A673 (cell line): ENCODE measurements around the gene ZGRF1. TPM values are rescaled to one million over a fixed set of nuclear protein-coding genes. Genes with fewer than 3 reads are reported as not detected.
A peak's percentile ranks its signal among the peaks of the same experiment; 100 is the strongest.

Experiments
- BruUV-seq: library from RNA; stranded (reverse); fragments of 400-500 nt; replicated peaks from 2 replicates; lab custom pipeline; 2021; lab: Mats Ljungman, UMichigan
- CTCF ChIA-PET: fragments of 300-600 bp; sonication (Branson Sonifier 250); formaldehyde crosslinking; loops from one replicate; lab custom pipeline; 2022; ENCODE audit warnings: antibody characterized with exemption; lab: Charles Lee
- POLR2A ChIA-PET: fragments of 300-600 bp; sonication (Branson Sonifier 250); formaldehyde crosslinking; loops from one replicate; lab custom pipeline; 2022; ENCODE audit warnings: antibody characterized with exemption; ENCODE audit not compliant: low non-redundant PET; lab: Charles Lee
- DNase-seq: peaks from one replicate; pipeline ENCODE4 v3.0.0-alpha.2; 2015; ENCODE audit warnings: low spot score
- H3K27ac ChIP-seq: fragments of 200-600 bp; sonication (generic); 2 replicates; pipeline ENCODE4 v1.5.1; 2016; ENCODE audit warnings: mixed run types, low read depth, mild to moderate bottlenecking, mixed read lengths, antibody characterized with exemption, low read length; ENCODE audit not compliant: poor library complexity, severe bottlenecking
- H3K27me3 ChIP-seq: fragments of 200-600 bp; sonication (generic); replicated peaks from 2 replicates; pipeline ENCODE4 v1.6.1; 2017; ENCODE audit warnings: mixed run types, low read depth, mild to moderate bottlenecking, mixed read lengths, antibody characterized with exemption, low read length; ENCODE audit not compliant: insufficient read depth, poor library complexity
- H3K36me3 ChIP-seq: fragments of 200-600 bp; sonication (generic); 2 replicates; pipeline ENCODE4 v1.6.1; 2016; ENCODE audit warnings: mixed run types, mild to moderate bottlenecking, mixed read lengths, antibody characterized with exemption, low read length; ENCODE audit not compliant: insufficient read depth, poor library complexity, severe bottlenecking
- H3K4me1 ChIP-seq: fragments of 200-600 bp; sonication (generic); 2 replicates; pipeline ENCODE4 v1.6.1; 2017; ENCODE audit warnings: mixed run types, mild to moderate bottlenecking, mixed read lengths, antibody characterized with exemption, low read length; ENCODE audit not compliant: insufficient read depth, poor library complexity, severe bottlenecking
- H3K4me3 ChIP-seq: fragments of 200-600 bp; sonication (generic); 2 replicates; pipeline ENCODE4 v1.5.1; 2016; ENCODE audit warnings: low read depth, mixed run types, mild to moderate bottlenecking, mixed read lengths, low read length; ENCODE audit not compliant: poor library complexity, severe bottlenecking
- H3K9me3 ChIP-seq: fragments of 200-600 bp; sonication (generic); 2 replicates; pipeline ENCODE4 v1.6.1; 2016; ENCODE audit warnings: mixed run types, low read depth, mild to moderate bottlenecking, mixed read lengths, antibody characterized with exemption, low read length; ENCODE audit not compliant: poor library complexity, severe bottlenecking
- EZH2 ChIP-seq: fragments of 200-600 bp; sonication (generic); IDR thresholded peaks from 2 replicates; pipeline ENCODE4 v1.6.1; 2017; ENCODE audit warnings: borderline replicate concordance, low read depth, mild to moderate bottlenecking, mixed read lengths, antibody characterized with exemption, low read length; ENCODE audit not compliant: poor library complexity, severe bottlenecking
- intact Hi-C: fragments of 100-400 bp; cut with micrococcal nuclease; formaldehyde crosslinking; loops from one replicate; pipeline ENCODE4 v1.10.0; 2022; ENCODE audit not compliant: unreplicated experiment
- total RNA-seq: library from RNA; stranded (reverse); gene quantifications from 2 replicates; pipeline ENCODE4 v1.2.3, GENCODE V29; 2021
- TF ChIP-seq, protein P1 (sequence below): fragments of 300-800, 200-600 bp; sonication (generic); conservative IDR thresholded peaks from 2 replicates; pipeline ENCODE4 v1.5.1; 2017; ENCODE audit warnings: low read depth, mild to moderate bottlenecking, antibody characterized with exemption, low read length, moderate library complexity, mixed read lengths

Gene ZGRF1
- total RNA-seq, 1 experiment from 2014 or later = 31.4 TPM

- Histone ChIP-seq H3K27me3 (peaks cover 98% of the 10 kb centered on the region), H3K4me1 (peaks cover 35% of the 10 kb centered on the region)
Observed at GRCh38 chr4:112515198-112516065, 121.3 kb downstream of the ZGRF1 start.

GRCh38 chr4:112514647-112515197 lies 122.0 kb downstream of the ZGRF1 start:
- no peak overlapping the region for H3K27ac ChIP-seq
- H3K36me3 ChIP-seq = no peaks in the 10 kb centered on the region
- H3K4me1 ChIP-seq = peaks cover 35% of the 10 kb centered on the region
- peak; percentile 42 for DNase-seq
- no peak for TF ChIP-seq EZH2
- TF ChIP-seq, protein P1, sequence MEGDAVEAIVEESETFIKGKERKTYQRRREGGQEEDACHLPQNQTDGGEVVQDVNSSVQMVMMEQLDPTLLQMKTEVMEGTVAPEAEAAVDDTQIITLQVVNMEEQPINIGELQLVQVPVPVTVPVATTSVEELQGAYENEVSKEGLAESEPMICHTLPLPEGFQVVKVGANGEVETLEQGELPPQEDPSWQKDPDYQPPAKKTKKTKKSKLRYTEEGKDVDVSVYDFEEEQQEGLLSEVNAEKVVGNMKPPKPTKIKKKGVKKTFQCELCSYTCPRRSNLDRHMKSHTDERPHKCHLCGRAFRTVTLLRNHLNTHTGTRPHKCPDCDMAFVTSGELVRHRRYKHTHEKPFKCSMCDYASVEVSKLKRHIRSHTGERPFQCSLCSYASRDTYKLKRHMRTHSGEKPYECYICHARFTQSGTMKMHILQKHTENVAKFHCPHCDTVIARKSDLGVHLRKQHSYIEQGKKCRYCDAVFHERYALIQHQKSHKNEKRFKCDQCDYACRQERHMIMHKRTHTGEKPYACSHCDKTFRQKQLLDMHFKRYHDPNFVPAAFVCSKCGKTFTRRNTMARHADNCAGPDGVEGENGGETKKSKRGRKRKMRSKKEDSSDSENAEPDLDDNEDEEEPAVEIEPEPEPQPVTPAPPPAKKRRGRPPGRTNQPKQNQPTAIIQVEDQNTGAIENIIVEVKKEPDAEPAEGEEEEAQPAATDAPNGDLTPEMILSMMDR = peak; percentile 44
- peaks cover 3% of the 10 kb centered on the region for H3K9me3 ChIP-seq
- H3K27me3 ChIP-seq = peaks cover 96% of the 10 kb centered on the region
- intact Hi-C loops = no loop called here
- BruUV-seq = no TSS peak
- peak overlapping the region; percentile 51 for H3K4me3 ChIP-seq
- POLR2A ChIA-PET = no interaction called here
- CTCF ChIA-PET = no interaction called here

More at GRCh38 chr4:112515198-112516065, 121.3 kb downstream of the ZGRF1 start:
- TF ChIP-seq EZH2 = no peak
- DNase-seq = peak; percentile 57
- no TSS peak for BruUV-seq
- POLR2A ChIA-PET = no interaction called here
- H3K4me3 ChIP-seq = peak overlapping the region; percentile 51
- peaks cover 6% of the 10 kb centered on the region for H3K9me3 ChIP-seq
- CTCF ChIA-PET = no interaction called here
- no peaks in the 10 kb centered on the region for H3K36me3 ChIP-seq
- intact Hi-C loops = no loop called here
- H3K27ac ChIP-seq = no peak overlapping the region

DNA sequence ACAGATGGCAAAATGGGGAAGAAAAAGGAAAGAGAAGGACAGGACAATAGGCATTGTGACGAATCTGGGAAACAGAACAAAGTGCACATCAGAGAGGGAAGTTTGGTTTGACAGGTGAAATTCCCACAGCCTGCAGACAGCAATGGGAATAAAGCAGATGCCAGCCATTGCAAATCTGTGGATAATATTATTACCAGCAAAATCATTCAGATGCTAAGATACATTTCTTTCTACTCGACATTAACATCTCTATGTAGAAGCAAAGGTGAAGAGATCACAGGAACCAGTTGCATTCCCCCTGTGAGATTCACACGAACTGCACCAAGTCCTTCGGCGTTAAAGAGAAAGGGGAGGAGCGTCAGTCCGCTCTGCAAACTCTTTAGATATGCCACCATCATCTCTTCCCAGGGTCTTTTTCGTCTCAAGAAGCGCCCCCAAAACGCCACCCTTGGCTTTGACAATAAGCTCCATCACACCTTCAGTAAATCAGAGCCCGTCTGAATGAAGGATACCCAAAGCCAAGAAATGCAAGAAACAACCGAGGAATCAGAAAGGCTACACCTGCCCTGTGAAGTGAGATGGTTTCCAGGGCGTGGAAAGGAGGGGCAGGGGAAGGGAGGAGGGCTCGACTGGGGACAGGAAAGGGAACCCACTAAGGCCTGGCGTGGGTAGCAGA lies 122.6 kb downstream of the ZGRF1 start:
- POLR2A ChIA-PET = no interaction called here
- TF ChIP-seq, protein P1 = no peak
- TF ChIP-seq EZH2 = no peak
- Histone ChIP-seq H3K4me3 (peak overlapping the region; percentile 51), H3K4me1 (peaks cover 35% of the 10 kb centered on the region), H3K27me3 (peaks cover 96% of the 10 kb centered on the region), H3K27ac (no peak overlapping the region), H3K36me3 (no peaks in the 10 kb centered on the region), H3K9me3 (no peaks in the 10 kb centered on the region)
- no peak for DNase-seq
- no TSS peak for BruUV-seq
- CTCF ChIA-PET = no interaction called here
- intact Hi-C loops = no loop called here
